GM19438 (cell line): ENCODE results near the gene SERPINA9.

Source experiments
- ATAC-seq: cut with Tn5 transposase; IDR thresholded peaks from one replicate; pipeline ENCODE4 v1.9.1; 2021; ENCODE audit warnings: low read depth; ENCODE audit not compliant: unreplicated experiment

Gene SERPINA9

DNA sequence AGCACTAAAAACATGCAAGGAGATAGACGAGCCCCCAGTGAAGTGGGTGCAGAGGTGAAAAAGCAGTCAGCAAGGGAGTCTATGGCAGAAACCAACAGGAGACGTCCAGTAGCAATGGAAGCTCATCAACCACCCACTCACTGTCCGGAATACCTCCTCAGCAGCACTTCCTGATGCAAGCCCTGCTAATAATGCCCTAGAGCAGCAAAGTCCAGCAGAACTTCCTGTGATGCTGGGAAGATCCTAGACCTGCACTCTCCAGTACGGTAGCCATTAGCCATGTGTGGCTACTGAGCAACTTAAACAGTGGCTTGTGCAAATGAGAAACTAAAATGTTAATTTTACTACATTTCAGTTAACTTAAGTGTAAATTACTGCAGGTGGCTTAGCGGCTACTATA is 11.0 kb downstream of the SERPINA9 start:
- ATAC-seq, result no peak

DNA sequence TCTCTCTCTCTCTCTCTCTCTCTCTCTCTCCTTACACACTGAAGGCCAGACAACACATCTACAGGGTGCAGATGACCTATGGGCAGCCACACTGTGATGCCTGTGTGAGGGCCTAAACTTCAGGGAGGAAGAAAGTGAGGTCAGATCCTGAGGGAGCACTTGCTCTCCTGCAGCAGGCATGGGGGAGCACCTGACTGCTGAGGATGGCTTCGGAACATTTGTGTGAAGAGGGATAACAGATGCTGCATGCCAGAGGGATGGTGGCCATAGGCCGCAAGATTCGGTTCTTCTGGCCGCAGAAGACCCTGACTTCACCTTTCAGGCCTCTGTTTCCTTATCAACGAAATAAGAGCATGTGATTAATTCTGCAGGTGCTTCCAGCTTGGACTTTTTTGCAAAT is 11.7 kb downstream of the SERPINA9 start:
- ATAC-seq, result no peak

DNA sequence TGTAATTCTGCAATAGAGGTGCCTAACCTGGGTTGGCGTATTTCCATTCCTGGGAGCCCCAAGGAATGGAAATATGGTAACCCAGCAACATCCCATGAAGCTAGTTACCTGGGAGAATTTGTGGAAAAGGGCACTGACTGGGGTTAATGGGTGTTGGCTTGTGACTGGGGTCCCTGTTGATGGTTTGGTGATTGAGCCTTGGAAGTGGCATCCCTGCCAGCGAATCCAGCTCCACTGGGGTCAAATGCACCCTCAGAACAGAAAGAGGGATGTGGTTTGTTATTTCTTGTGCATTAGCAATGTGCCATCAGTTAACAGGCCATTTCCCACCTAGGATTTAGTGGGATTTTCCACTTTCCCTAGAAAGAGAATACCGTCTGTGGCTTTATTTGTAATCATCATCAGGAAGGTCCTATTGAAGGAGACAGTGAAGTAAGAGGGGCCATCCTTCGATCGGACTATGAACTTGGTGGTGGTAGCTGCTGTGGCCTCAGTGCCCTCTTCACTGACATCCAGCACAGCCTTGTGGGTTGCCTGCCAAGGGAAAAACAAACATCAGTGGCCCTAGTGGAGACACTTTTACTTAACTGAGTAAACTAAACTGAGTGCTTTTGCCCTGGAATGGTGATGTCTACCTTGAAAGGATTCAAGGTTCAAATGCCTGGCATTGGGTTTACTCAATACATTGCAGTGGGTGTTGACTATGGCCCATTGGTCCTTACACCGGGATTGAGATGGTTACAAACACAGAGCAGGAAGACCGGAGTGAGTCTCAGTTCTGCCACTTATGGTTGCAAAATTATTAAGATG is 13.0 kb downstream of the SERPINA9 start:
- no peak for ATAC-seq

DNA sequence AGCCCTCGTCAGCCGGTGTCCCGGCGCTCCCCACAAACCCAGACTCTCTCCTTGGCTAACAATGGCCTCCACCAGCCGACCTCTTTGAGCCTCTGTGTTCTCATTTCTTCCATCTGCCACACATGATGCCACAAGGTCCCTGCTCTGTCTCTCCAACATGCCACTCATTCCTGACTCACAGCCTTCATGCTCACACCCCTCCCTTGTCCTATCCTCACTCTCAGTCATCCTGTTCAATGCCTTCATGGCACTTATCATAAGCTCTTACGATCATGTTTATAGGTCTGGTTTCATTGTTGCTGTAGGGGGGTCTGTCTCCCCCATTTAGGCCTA is 13.8 kb downstream of the SERPINA9 start:
- no peak for ATAC-seq

DNA sequence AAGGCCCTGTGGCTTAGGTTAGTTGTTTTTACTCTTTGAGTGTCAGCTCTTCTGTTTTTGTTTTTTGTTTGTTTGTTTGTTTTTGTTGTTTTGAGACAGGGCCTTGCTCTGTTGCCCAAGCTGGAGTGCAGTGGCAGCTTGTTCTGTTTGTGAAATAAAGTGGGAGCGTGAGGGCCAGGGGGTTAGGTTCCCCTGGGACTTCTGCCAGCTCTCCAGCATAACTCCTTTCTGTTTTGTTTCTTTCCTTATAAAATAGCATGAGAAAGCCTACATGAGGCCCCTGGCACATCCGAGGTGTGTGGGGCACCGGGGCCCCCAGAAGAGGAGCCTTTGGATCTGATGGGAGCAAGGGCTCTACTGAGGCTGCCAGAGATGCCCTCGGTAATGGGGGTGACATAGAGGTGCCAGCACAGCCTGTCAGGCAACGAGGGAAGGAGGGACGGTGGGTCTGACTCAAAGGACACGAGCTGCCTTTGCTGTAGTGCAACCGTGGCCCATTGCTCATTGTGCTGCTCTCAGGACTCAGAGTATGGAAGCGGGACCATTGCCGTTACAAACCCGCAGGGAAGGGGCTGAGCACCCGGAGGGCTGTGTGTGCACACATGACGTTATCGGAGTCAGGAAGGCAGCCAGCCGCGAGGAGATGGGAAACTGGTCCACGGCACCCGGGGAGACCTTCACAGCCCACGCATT is 14.3 kb downstream of the SERPINA9 start:
- no peak for ATAC-seq

DNA sequence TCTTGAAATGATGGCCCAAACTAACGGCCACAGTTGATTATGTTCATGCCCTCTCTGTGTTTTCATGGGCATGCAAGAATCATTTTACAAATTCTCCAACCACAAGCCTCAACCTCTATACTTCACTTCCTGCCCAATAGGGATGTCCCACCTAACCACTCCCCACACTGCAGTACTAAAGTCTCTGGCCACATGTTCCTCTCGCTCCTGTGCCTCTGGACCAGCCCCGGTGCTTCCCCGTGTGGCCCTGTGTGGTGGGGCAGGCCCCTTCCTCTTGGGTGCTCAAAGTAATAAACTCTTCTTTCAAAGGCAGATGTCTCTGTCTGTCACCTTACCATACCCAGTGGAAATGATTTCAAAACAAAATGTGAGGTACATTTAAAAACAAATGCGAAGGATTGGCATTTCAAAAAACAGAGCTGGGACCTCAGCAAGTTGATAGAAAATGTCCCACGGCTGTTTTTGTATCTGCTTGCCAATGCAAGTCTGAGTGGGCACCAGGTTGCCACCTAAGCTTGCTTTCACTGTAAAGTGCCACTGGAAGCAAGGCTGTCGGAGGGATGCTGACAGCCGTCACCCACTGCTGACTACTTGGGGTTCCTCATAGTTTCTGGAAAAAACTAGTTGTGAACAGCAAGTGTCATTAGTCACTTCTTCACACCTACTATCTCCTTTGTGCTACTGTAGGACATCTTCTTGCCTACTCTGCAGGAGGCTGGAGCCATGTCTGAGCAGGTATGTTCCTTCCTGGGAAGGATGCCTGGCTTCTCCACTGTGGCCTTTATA is 15.2 kb downstream of the SERPINA9 start:
- no peak for ATAC-seq

DNA sequence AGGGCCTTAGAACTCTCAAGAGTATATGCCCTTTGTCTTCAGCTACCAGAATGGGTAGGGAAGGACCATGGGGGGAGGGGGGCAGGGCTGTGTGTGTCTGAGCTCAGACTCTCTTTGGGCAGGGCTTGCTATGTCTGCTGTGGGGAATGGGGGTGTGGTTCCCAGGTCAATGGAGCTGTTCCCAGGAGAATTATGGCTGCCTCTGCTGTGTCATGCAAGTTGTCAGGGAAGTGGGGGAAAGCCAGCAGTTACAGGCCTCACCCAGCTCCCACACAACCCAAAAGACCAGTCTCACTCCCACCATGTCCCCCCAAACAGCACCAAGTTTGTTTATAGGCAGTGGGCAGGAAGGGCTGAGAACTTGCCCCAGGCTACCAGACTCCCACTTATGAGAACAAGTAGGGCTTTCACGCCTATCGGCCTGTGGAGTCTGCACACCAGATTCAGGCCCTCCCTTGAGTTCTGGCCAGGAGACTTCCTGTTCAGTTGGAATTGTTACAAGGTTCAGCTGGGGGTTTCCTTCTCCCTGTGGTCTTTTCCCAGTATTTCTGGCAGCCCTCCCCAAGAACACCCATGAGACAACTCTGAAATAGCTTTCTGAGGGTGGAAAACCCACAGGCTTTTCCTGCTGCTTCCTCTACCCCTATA is 17.3 kb downstream of the SERPINA9 start:
- ATAC-seq, result no peak

DNA sequence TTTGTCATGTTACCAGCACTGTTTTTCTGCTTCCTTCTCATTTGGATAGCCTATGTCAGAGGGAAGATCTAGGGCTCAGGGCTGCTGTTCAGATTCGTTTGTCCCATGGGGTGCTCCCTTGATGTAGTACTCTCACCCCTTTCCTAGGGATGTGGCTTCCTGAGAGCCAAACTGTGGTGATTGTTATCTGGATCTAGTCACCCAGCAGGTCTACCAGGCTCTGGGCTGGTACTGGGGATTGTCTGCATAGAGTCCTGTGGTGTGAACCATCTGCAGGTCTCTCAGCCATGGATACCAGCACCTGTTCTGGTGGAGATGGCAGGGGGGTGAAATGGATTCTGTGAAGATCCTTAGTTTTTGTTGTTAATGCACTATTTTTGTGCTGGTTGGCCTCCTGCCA is 17.9 kb downstream of the SERPINA9 start:
- no peak for ATAC-seq

DNA sequence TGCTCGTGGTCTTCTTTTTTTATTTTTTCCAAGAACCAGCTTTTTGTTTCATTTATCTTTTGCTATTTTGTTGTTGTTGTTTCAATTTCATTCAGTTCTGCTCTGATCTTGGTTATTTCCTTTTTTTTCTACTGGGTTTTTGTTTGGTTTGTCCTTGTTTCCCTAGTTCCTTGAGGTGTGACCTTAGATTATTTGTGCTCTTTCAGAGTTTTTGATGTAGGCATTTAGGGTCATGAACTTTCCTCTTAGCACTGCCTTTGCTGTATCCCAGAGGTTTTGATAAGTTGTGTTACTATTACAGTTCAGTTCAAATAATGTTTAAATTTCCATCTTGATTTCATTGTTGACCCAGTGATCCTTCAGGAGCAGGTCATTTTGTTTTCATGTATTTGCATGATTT is 20.1 kb downstream of the SERPINA9 start:
- ATAC-seq, result no peak

GRCh38 chr14:94451826-94452225 is 24.2 kb downstream of the SERPINA9 start:
- no peak for ATAC-seq

DNA sequence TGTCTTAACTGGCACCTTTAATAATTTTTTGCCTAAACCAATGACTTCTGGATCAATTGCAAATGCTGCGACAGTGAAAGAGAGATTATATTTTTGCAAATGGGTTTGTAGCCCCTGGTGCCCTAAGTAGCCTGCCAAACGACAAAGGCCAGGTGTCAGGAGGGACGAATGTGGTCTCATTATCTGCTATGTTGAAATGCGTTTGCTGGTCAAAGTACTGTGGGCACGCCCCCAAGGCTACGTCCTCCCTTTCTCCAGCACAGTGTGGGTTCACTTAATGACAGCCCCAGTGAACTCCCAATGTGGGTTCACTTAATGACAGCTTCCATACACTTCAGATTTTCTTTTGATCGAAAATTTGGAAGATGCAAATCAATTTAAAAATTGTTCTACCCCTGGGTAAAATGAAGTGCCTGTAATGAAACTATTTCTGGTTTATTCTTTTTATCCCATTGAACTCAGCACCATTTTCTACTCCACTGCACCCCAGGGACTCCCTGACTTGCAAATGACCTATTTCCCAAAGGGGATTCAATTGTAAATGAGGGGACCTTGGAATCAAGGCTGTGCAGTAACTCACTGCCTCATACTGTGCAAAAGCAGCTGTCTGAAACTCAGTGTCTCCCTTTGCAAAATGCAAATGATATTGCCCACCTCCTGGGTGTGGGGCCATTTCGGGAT is 24.8 kb downstream of the SERPINA9 start:
- ATAC-seq, result no peak

DNA sequence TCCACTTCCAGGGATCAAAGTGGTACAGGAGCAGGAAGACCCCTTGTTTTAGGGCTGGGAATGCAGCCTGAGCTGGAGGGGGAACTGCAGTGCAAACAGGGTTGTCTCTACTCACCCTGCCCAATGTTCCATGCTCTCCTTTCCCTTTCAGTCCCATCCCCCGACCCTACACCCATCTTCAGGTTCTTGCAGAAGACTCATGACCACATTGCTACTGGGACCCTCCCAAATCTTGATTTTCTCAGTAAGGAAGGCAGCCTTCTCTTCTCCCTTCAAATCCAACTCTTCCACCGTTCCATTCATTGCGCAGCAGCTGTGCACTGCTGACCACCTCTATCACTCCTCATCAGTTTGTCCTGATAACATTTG is 25.3 kb downstream of the SERPINA9 start:
- no peak for ATAC-seq

DNA sequence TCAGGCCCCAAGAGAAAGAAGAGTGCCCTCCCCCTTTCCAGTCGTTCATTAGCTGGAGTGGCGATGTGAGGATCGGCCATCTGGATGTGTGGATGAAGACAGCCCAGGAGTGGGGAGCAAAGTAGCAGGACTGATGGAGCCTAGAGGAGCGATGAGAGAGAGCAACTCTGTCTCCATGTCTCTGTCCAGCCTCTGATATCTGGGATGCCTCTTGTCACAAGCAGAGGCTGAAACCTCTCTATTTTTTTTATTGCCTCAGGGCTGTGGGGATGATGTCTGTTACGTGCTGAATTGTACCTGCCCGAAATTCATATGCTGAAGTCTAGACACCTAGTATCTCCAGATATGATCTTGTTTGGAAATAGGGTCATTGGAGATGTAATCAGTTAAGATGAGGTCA is 26.1 kb downstream of the SERPINA9 start:
- ATAC-seq, result no peak

GRCh38 chr14:94448071-94448808 is 27.8 kb downstream of the SERPINA9 start:
- ATAC-seq, result no peak

DNA sequence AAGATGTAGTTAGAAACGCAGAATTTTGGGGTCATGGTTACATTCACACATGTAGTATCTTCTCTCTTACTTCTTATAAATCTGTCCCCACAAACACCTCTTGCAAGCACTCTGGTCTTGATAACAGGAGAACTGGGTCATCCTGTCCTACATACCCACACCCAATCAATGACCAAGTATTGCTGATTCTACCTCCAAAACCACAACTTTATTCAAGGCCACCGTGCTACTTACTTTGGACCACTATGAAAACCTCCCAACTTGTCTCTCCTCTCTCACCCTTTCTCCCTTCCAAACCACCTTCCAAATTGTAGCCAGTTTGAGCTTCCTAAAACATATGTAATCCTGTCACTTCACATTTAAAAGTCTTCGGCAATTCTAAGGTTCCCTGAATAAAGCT is 28.8 kb downstream of the SERPINA9 start:
- ATAC-seq, result no peak

DNA sequence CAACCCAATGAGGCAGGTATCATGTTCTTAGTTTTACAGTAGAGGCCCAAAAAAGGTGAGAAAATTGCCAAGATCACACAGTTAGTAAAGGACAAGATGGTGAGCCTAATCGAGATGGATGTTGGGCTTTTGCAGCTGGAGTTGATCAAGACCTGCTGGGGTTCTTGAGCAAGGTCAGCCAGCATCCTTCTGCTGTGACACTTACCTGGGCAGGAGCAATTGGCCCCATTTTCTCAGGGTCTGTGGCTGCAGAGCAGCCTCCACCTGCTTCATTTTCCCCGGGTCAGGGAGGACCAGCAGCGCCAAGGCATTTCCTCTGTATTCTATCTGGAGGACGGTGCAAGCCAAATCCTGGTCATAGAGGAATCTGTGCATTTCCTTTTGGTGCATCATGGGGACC is 29.9 kb downstream of the SERPINA9 start:
- no peak for ATAC-seq

GRCh38 chr14:94445003-94445402 is 31.0 kb downstream of the SERPINA9 start:
- ATAC-seq, result no peak

DNA sequence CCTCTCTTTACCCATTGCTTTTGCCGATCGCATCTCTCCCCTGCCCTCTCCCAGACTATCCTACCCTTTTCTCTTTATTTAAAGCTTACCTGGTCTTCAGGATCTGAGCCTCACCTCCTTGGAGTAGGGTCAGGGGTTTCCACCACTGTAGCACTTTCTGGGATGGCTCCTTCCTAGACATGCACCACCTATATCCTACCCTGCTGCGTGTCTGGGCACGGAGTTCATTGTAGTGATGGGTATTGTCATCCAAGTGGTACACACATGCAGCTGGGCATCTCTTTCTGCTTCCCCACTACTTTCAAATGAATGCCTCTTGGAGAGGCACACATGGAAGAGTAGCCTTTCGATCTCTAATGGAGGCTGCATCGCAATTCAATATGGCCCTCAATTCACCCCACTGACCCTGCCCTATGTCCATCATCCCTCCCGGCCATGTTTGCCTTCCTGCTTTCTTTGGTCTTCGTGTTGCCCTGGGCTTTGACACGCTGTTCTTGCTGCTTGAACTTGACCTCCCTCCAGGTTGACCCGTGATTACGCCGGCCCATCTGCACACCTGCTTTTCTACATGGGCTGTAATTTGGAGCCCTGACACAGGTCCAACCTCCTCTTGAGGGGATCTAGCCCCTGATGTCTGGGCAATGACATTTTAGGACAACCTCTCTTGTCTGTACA is 34.3 kb downstream of the SERPINA9 start:
- ATAC-seq, result no peak

GRCh38 chr14:94441130-94441529 is 34.9 kb downstream of the SERPINA9 start:
- no peak for ATAC-seq
